Endothelial cell of umbilical vein (primary cell): ENCODE data around the gene C1QTNF8. TPM values are rescaled to one million over a fixed set of nuclear protein-coding genes. Genes with fewer than 3 reads are reported as not detected.

ENCODE experiments used
- BruUV-seq: library from RNA; stranded (reverse); fragments of 400-500 nt; replicated peaks from 2 replicates; lab custom pipeline; 2021; lab: Mats Ljungman, UMichigan
- CTCF ChIA-PET: fragments of 300-600, 350-600 bp; sonication (Branson Sonifier 250); formaldehyde crosslinking; loops from one replicate; lab custom pipeline; 2021; ENCODE audit warnings: antibody characterized with exemption, inconsistent platforms; lab: Charles Lee
- POLR2A ChIA-PET: fragments of 300-600, 350-600 bp; sonication (Branson Sonifier 250); formaldehyde crosslinking; loops from one replicate; lab custom pipeline; 2021; ENCODE audit warnings: antibody characterized with exemption, inconsistent platforms; lab: Charles Lee
- DNase-seq: peaks from one replicate; pipeline ENCODE4 v3.0.0-alpha.2; 2011; ENCODE audit warnings: low read depth, low spot score
- FAIRE-seq: peaks from 2 replicates; lab custom pipeline; 2011; peaks lifted over from hg19 to GRCh38; lab: Jason Lieb, UNC
- H2AFZ ChIP-seq: 2 replicates; pipeline ENCODE4 v1.6.0; 2012; ENCODE audit warnings: low read depth, low read length, control low read depth, inconsistent platforms
- H3K27ac ChIP-seq: 2 replicates; pipeline ENCODE4 v1.5.1; 2011; ENCODE audit warnings: low read depth, mild to moderate bottlenecking, control low read depth, low read length, moderate library complexity; ENCODE audit not compliant: insufficient read depth
- H3K27me3 ChIP-seq, 2 experiments: 2 replicates each; pipeline versions ENCODE4 v1.6.0 to v1.6.1; 2011; ENCODE audit warnings: low read length in 2 of 2, mixed read lengths in 1 of 2; ENCODE audit not compliant: control insufficient read depth in 2 of 2, insufficient read depth in 2 of 2
- H3K36me3 ChIP-seq, 2 experiments: 2 replicates in 1 of 2; 3 replicates in 1 of 2; pipeline ENCODE4 v1.5.1; 2011; ENCODE audit warnings: low read length in 2 of 2, mild to moderate bottlenecking in 1 of 2, moderate library complexity in 1 of 2; ENCODE audit not compliant: control insufficient read depth in 2 of 2, insufficient read depth in 2 of 2; ENCODE audit errors: extremely low read depth in 1 of 2
- H3K4me1 ChIP-seq: 3 replicates; pipeline ENCODE4 v1.5.1; 2011; ENCODE audit warnings: mild to moderate bottlenecking, low read length; ENCODE audit not compliant: control insufficient read depth, insufficient read depth; ENCODE audit errors: extremely low read depth
- H3K4me2 ChIP-seq: 2 replicates; pipeline ENCODE4 v1.6.1; 2011; ENCODE audit warnings: low read length, control low read depth, mixed read lengths; ENCODE audit not compliant: insufficient read depth
- H3K4me3 ChIP-seq, 3 experiments: fragments of 200-600 bp in 1 of 3; sonication (generic), shearing (Covaris generic) in 1 of 3; replicated peaks in 1 of 3; 2 replicates each; pipeline ENCODE4 v1.5.1; 2011 to 2016; ENCODE audit warnings: control low read depth in 3 of 3, low read length in 3 of 3, mild to moderate bottlenecking in 2 of 3, inconsistent platforms in 1 of 3, low read depth in 1 of 3, moderate library complexity in 1 of 3; ENCODE audit not compliant: insufficient read depth in 1 of 3
- H3K79me2 ChIP-seq: 2 replicates; pipeline ENCODE4 v1.6.0; 2012; ENCODE audit warnings: low read length, inconsistent platforms; ENCODE audit not compliant: control insufficient read depth, insufficient read depth
- H3K9ac ChIP-seq: replicated peaks from 2 replicates; pipeline ENCODE3; 2011; ENCODE audit warnings: low read length, control low read depth; ENCODE audit not compliant: insufficient read depth; ENCODE audit errors: extremely low read depth
- H3K9me1 ChIP-seq: replicated peaks from 3 replicates; pipeline ENCODE4 v1.6.0; 2011; ENCODE audit warnings: mild to moderate bottlenecking, low read length; ENCODE audit not compliant: control insufficient read depth, insufficient read depth; ENCODE audit errors: extremely low read depth
- H3K9me3 ChIP-seq: replicated peaks from 2 replicates; pipeline ENCODE4 v1.5.1; 2012; ENCODE audit warnings: low read length, inconsistent platforms; ENCODE audit not compliant: control insufficient read depth, insufficient read depth
- H4K20me1 ChIP-seq: replicated peaks from 2 replicates; pipeline ENCODE3; 2011; ENCODE audit warnings: mild to moderate bottlenecking, low read length; ENCODE audit not compliant: control insufficient read depth, insufficient read depth; ENCODE audit errors: extremely low read depth
- CTCF ChIP-seq, 2 donors: IDR thresholded peaks; 1 replicate in 1 of 2; 2 replicates in 1 of 2; pipeline ENCODE4 v1.5.1; 2011; ENCODE audit warnings: low read length in 2 of 2, mild to moderate bottlenecking in 2 of 2, moderate library complexity in 2 of 2, control low read depth in 1 of 2, inconsistent platforms in 1 of 2, low read depth in 1 of 2; ENCODE audit not compliant: insufficient read depth in 1 of 2; ENCODE audit errors: extremely low read depth in 1 of 2
- GATA2 ChIP-seq: IDR thresholded peaks from 2 replicates; pipeline ENCODE4 v1.7.0; 2011; ENCODE audit warnings: low read depth, mild to moderate bottlenecking, moderate library complexity, mixed read lengths, low read length; ENCODE audit not compliant: insufficient read length, insufficient read depth
- JUN ChIP-seq: IDR thresholded peaks from 2 replicates; pipeline ENCODE4 v1.6.1; 2011; ENCODE audit warnings: borderline replicate concordance, low read depth; ENCODE audit not compliant: insufficient read length, insufficient read depth
- MAX ChIP-seq: IDR thresholded peaks from 2 replicates; pipeline ENCODE4 v1.6.1; 2011; ENCODE audit not compliant: insufficient read depth, insufficient read length
- MYC ChIP-seq: IDR thresholded peaks from one replicate; pipeline ENCODE4 v1.6.1; 2011; ENCODE audit warnings: mild to moderate bottlenecking, low read depth, low read length
- POLR2AphosphoS5 ChIP-seq: IDR thresholded peaks from 2 replicates; pipeline ENCODE4 v1.6.1; 2012; ENCODE audit warnings: low read depth, mild to moderate bottlenecking, control low read depth, low read length, moderate library complexity; ENCODE audit not compliant: insufficient read depth
- dilution Hi-C: fragments of 300-500 bp; cut with MboI; formaldehyde crosslinking; loops from one replicate; pipeline ENCODE4 v1.15.0; 2019; ENCODE audit warnings: low sequenced_read_pairs; ENCODE audit not compliant: extremely low pct_ligation_motif_present
- intact Hi-C: fragments of 100-400 bp; cut with micrococcal nuclease; formaldehyde crosslinking; loops from one replicate; pipeline ENCODE4 v1.10.0; 2022
- polyA plus RNA-seq, 4 experiments: library from polyadenylated mRNA; depleted of rRNA in 3 of 4; stranded (reverse) in 3 of 4; unstranded in 1 of 4; fragments of >200 nt; gene quantifications; 2 replicates each; pipeline versions ENCODE4 v1.2.1 to v1.2.3, GENCODE V29; 2011 to 2012; ENCODE audit warnings: missing spikeins in 1 of 4
- total RNA-seq: library from RNA; stranded (reverse); gene quantifications from 2 replicates; pipeline ENCODE4 v1.2.3, GENCODE V29; 2021

Gene C1QTNF8
- total and polyA plus RNA-seq, 2 donors (not counting 3 experiments of a cell fraction or from before 2014, with no cell fraction given), result not detected

GRCh38 chr16:1051446-1051845, 44.6 kb downstream of the C1QTNF8 start:
- dilution Hi-C loops, result no loop called here
- CTCF ChIA-PET, result interaction anchor here (2.6 kb wide), 1 partner anchor 52 kb away, joined by 7 read pairs; no protein-coding TSS in a partner anchor
- FAIRE-seq, result no peak

GRCh38 chr16:1050921-1051320, 45.1 kb downstream of the C1QTNF8 start:
- no peaks in the 10 kb centered on the region for H3K79me2 ChIP-seq
- dilution Hi-C loops (no loop called here), intact Hi-C loops (no loop called here)
- ChIA-PET CTCF (interaction anchor here (2.6 kb wide), 1 partner anchor 52 kb away, joined by 7 read pairs; no protein-coding TSS in a partner anchor), POLR2A (no interaction called here)
- no TSS peak for BruUV-seq
- no peaks in the 10 kb centered on the region for H3K4me1 ChIP-seq
- H3K27me3 ChIP-seq, result no peaks in the 10 kb centered on the region
- H3K9ac ChIP-seq, result no peak overlapping the region
- H3K4me2 ChIP-seq, result no peak overlapping the region
- no peak overlapping the region for H2AFZ ChIP-seq
- no peaks in the 10 kb centered on the region for H3K36me3 ChIP-seq
- no peak overlapping the region for H3K4me3 ChIP-seq
- no peak for DNase-seq
- H3K27ac ChIP-seq, result no peak overlapping the region
- no peaks in the 10 kb centered on the region for H3K9me1 ChIP-seq
- H3K9me3 ChIP-seq, result no peaks in the 10 kb centered on the region
- no peaks in the 10 kb centered on the region for H4K20me1 ChIP-seq
- TF ChIP-seq CTCF (IDR thresholded peaks at IDR 0.05; ENCODE audit: extremely low read depth in 1 of 2, insufficient read depth in 1 of 2, low read depth in 1 of 2, low read length in 2 of 2) (no peak), MYC (no peak), GATA2 (no peak), MAX (no peak), POLR2AphosphoS5 (no peak)
- no peak for FAIRE-seq

More at GRCh38 chr16:1051446-1051845, 44.6 kb downstream of the C1QTNF8 start:
- Histone ChIP-seq H3K4me1 (no peaks in the 10 kb centered on the region), H3K79me2 (no peaks in the 10 kb centered on the region), H3K36me3 (no peaks in the 10 kb centered on the region), H3K4me3 (no peak overlapping the region), H3K27ac (no peak overlapping the region), H2AFZ (no peak overlapping the region), H3K9me3 (no peaks in the 10 kb centered on the region), H3K27me3 (no peaks in the 10 kb centered on the region), H4K20me1 (no peaks in the 10 kb centered on the region), H3K9me1 (no peaks in the 10 kb centered on the region), H3K4me2 (no peak overlapping the region), H3K9ac (no peak overlapping the region)
- intact Hi-C loops, result no loop called here
- no TSS peak for BruUV-seq
- POLR2A ChIA-PET, result no interaction called here
- DNase-seq, result no peak
- no peak for TF ChIP-seq JUN
